SK-N-MC (cell line): ENCODE data around the gene KIF2B.
"Not testable (repeated sequence)": the region's sequence is repeated elsewhere in the genome, so short reads cannot be mapped to it uniquely, and the experiment has no call there.

Source experiments
- DNase-seq: peaks from one replicate; pipeline ENCODE4 v3.0.0-alpha.2; 2011; ENCODE audit warnings: low read depth, low spot score
- H3K27ac ChIP-seq: fragments of 200-600 bp; sonication (generic); 2 replicates; pipeline ENCODE4 v1.5.1; 2016; ENCODE audit warnings: mixed run types
- H3K36me3 ChIP-seq: fragments of 200-600 bp; sonication (generic); 2 replicates; pipeline ENCODE4 v1.6.1; 2017; ENCODE audit warnings: antibody characterized with exemption, low read length, mixed read lengths; ENCODE audit not compliant: insufficient read depth
- H3K4me3 ChIP-seq: fragments of 200-600 bp; sonication (generic); 2 replicates; pipeline ENCODE4 v1.5.1; 2016
- H3K9ac ChIP-seq: fragments of 200-600 bp; sonication (generic); 2 replicates; pipeline ENCODE4 v1.8.0; 2017; ENCODE audit warnings: mixed run types, mixed read lengths; ENCODE audit not compliant: insufficient read length
- H3K9me3 ChIP-seq: fragments of 200-600 bp; sonication (generic); 2 replicates; pipeline ENCODE4 v1.6.1; 2017; ENCODE audit warnings: low read depth, mild to moderate bottlenecking, antibody characterized with exemption, low read length, moderate library complexity, mixed read lengths
- EZH2 ChIP-seq: fragments of 200-600 bp; sonication (generic); IDR thresholded peaks from one replicate; pipeline ENCODE4 v1.6.1; 2017; ENCODE audit warnings: antibody characterized with exemption
- FOXP2 ChIP-seq: optimal IDR thresholded peaks from 2 replicates; pipeline ENCODE3; 2011; ENCODE audit warnings: mild to moderate bottlenecking, moderate library complexity; ENCODE audit not compliant: insufficient read depth; ENCODE audit errors: extremely low read length, control extremely low read depth
- POLR2AphosphoS5 ChIP-seq: IDR thresholded peaks from 2 replicates; pipeline ENCODE4 v1.6.1; 2012; ENCODE audit warnings: mild to moderate bottlenecking, low read depth, low read length, borderline replicate concordance

Gene KIF2B

GRCh38 chr17:53807286-53807685, 15.4 kb upstream of the KIF2B start:
- Histone ChIP-seq H3K27ac (no peak overlapping the region), H3K4me3 (no peak overlapping the region), H3K9ac (no peak overlapping the region), H3K9me3 (no peaks in the 10 kb centered on the region), H3K36me3 (no peaks in the 10 kb centered on the region)
- no peak for TF ChIP-seq FOXP2
- TF ChIP-seq POLR2AphosphoS5, result no peak
- TF ChIP-seq EZH2, result no peak
- DNase-seq, result no peak

GRCh38 chr17:53818271-53818670, 4.5 kb upstream of the KIF2B start:
- no peaks in the 10 kb centered on the region for H3K9me3 ChIP-seq
- no peak overlapping the region for H3K27ac ChIP-seq
- no peak overlapping the region for H3K9ac ChIP-seq

GRCh38 chr17:53818929-53819328, 3.8 kb upstream of the KIF2B start:
- H3K27ac ChIP-seq, result no peak overlapping the region
- TF ChIP-seq POLR2AphosphoS5, result no peak

More at GRCh38 chr17:53818271-53818670, 4.5 kb upstream of the KIF2B start:
- no peak overlapping the region for H3K4me3 ChIP-seq
- TF ChIP-seq FOXP2, result no peak
- TF ChIP-seq EZH2, result no peak
- no peak for TF ChIP-seq POLR2AphosphoS5
- DNase-seq, result no peak
- H3K36me3 ChIP-seq, result no peaks in the 10 kb centered on the region

DNA sequence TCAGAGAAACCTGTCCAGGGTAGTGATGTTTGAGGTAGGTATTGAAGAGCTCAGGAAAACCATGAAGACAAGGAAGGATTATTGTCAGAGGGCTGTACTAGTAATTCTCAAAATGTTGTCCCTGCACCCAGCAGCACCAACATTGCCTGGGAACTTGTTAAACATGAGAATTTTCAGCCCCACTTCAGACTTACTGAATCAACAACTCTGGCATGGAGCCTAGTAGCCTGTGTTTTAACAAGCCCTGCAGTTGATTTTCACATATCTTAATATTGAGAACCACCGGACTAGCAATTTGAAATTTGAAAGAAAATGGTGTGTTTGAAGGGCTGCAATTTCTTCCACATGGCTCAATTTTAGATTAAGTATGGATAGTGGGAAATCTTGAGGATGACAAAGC, 2.8 kb upstream of the KIF2B start:
- Histone ChIP-seq H3K9me3 (no peaks in the 10 kb centered on the region), H3K36me3 (no peaks in the 10 kb centered on the region), H3K27ac (no peak overlapping the region), H3K9ac (no peak overlapping the region), H3K4me3 (no peak overlapping the region)
- no peak for DNase-seq
- TF ChIP-seq POLR2AphosphoS5 (no peak), FOXP2 (no peak), EZH2 (no peak)

More at GRCh38 chr17:53818929-53819328, 3.8 kb upstream of the KIF2B start:
- DNase-seq, result no peak
- Histone ChIP-seq H3K4me3 (no peak overlapping the region), H3K9ac (no peak overlapping the region), H3K9me3 (no peaks in the 10 kb centered on the region), H3K36me3 (no peaks in the 10 kb centered on the region)

DNA sequence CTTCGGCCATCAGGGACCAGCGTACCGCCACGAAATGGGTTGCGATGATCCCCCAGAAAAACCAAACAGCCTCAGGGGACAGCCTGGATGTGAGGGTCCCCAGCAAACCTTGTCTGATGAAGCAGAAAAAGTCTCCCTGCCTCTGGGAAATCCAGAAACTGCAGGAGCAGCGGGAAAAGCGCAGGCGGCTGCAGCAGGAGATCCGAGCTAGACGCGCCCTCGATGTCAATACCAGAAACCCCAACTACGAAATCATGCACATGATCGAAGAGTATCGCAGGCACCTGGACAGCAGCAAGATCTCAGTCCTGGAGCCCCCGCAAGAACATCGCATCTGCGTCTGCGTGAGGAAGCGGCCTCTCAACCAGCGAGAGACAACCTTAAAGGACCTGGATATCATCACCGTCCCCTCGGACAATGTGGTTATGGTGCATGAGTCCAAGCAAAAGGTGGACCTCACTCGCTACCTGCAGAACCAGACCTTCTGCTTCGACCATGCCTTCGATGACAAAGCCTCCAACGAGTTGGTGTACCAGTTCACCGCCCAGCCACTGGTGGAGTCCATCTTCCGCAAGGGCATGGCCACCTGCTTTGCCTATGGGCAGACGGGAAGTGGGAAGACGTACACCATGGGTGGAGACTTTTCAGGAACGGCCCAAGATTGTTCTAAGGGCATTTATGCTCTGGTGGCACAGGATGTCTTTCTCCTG, 769 bp downstream of the KIF2B start:
- no peak for DNase-seq
- H3K9ac ChIP-seq, result no peak overlapping the region
- no peak for TF ChIP-seq POLR2AphosphoS5
- no peak for TF ChIP-seq EZH2
- no peak for TF ChIP-seq FOXP2
- no peaks in the 10 kb centered on the region for H3K36me3 ChIP-seq
- no peak overlapping the region for H3K4me3 ChIP-seq
- H3K27ac ChIP-seq, result no peak overlapping the region
- H3K9me3 ChIP-seq, result no peaks in the 10 kb centered on the region

GRCh38 chr17:53834771-53835170, 12.0 kb downstream of the KIF2B start:
- not testable (repeated sequence) for H3K27ac ChIP-seq, H3K9me3 ChIP-seq, H3K36me3 ChIP-seq, H3K9ac ChIP-seq, H3K4me3 ChIP-seq, DNase-seq

- Histone ChIP-seq H3K27ac (no peak overlapping the region), H3K9me3 (no peaks in the 10 kb centered on the region), H3K9ac (no peak overlapping the region), H3K4me3 (no peak overlapping the region), H3K36me3 (no peaks in the 10 kb centered on the region)
- TF ChIP-seq FOXP2 (no peak), POLR2AphosphoS5 (no peak), EZH2 (no peak)
- DNase-seq, result no peak
These were observed 14.4 kb downstream of the KIF2B start for GRCh38 chr17:53837131-53837530.

DNA sequence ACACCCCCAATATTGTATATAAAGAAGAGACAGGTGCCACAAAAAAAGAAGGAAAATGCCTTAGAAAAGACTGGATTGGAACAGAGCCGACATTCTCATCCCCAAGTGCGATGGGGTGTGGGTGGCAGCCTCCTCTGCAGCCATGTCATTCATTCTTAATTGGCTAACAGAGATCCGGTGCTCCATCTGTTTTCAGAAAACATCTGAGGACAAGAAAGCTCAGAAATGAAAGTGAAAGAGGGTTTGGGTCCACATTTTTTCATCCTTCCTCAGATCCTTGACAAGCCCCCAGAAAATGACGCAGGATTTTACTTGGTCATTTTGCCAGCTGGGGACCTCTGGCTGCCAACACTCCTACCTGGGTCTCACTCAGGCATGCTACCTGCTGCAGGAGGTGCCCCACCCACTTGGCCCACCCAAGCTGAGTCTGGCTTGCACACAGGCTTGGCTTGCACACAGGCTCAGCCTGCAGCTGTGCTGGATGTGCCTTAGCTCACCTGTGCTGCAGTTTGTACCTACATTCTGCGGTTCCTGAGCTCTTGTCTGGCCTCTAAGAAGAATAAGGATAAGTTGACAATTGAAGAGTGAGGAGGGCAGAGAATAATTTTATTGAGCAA, 21.9 kb downstream of the KIF2B start:
- Histone ChIP-seq H3K27ac (no peak overlapping the region), H3K36me3 (no peaks in the 10 kb centered on the region), H3K9ac (no peak overlapping the region), H3K9me3 (no peaks in the 10 kb centered on the region), H3K4me3 (no peak overlapping the region)
- no peak for DNase-seq
- no peak for TF ChIP-seq POLR2AphosphoS5
- TF ChIP-seq EZH2, result no peak
- TF ChIP-seq FOXP2, result no peak

DNA sequence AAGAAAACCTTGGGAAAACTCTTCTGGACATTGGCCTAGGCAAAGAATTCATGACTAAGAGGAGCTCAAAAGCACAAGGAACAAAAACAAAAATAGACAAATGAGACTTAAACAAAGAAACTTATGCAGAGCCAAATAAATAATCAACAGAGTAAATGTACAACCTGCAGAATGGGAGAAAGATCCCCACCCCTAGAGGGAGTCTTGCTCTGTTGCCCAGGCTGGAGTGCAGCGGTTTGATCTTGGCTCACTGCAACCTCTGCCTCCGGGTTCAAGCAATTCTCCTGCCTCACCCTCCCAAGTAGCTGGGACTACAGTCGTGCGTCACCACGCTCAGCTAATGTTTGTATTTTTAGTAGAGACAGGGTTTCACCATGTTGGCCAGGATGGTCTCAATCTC, 48.4 kb downstream of the KIF2B start:
- H3K36me3 ChIP-seq, H3K27ac ChIP-seq, H3K9me3 ChIP-seq, H3K4me3 ChIP-seq, H3K9ac ChIP-seq, DNase-seq: not testable (repeated sequence)
